Measurements from ENCODE around the gene MRPL3.
"Not testable (repeated sequence)": the region's sequence is repeated elsewhere in the genome, so short reads cannot be mapped to it uniquely, and the experiment has no call there.

MRPL3 gene

DNA sequence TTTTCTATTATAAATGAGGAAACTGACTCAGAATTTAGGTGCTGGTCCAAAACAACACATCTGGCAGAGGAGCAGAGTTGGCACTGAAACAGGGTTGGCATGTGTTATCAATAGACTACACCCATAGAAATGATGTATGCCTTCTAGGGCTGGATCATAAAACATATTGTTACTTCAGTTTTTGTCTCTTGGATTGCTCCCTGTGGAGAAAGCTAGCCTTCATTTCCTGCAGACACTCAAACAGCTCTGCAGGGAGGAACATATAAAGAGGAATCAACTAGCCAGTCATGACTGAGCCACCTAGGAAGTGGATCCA, 507 bp upstream of the MRPL3 start:
- H3K36me3 ChIP-seq (ENCODE audit: control insufficient read depth, insufficient read depth, low read length) = peaks cover 13% of the 10 kb centered on the region
- peaks cover 35% of the 10 kb centered on the region for H3K27me3 ChIP-seq (ENCODE audit: control insufficient read depth, insufficient read depth, low read length, poor library complexity, severe bottlenecking)
- H3K9me3 ChIP-seq (ENCODE audit: control insufficient read depth, low read length) = no peaks in the 10 kb centered on the region
- peaks cover 8% of the 10 kb centered on the region for H3K4me1 ChIP-seq (ENCODE audit: control insufficient read depth, insufficient read depth, low read length)
- no peak overlapping the region for H3K27ac ChIP-seq (ENCODE audit: insufficient read depth, low read depth, low read length, poor library complexity, severe bottlenecking)
- peak overlapping the region; percentile 98 for H3K4me3 ChIP-seq (ENCODE audit: insufficient read depth, low read depth, low read length)

- Histone ChIP-seq H3K27ac (ENCODE audit: insufficient read depth, low read depth, low read length, poor library complexity, severe bottlenecking) (no peak overlapping the region), H3K36me3 (ENCODE audit: control insufficient read depth, insufficient read depth, low read length) (peaks cover 18% of the 10 kb centered on the region), H3K4me3 (ENCODE audit: insufficient read depth, low read depth, low read length) (peak overlapping the region; percentile 98), H3K9me3 (ENCODE audit: control insufficient read depth, low read length) (no peaks in the 10 kb centered on the region), H3K27me3 (ENCODE audit: control insufficient read depth, insufficient read depth, low read length, poor library complexity, severe bottlenecking) (peaks cover 25% of the 10 kb centered on the region), H3K4me1 (ENCODE audit: control insufficient read depth, insufficient read depth, low read length) (peaks cover 8% of the 10 kb centered on the region)
- 32 to 50% methylated on average over 2 of the region's 2 CpGs for WGBS, 2 experiments
These were observed 822 bp downstream of the MRPL3 start for GRCh38 chr3:131501949-131502348.

- peaks cover 6% of the 10 kb centered on the region for H3K4me1 ChIP-seq (ENCODE audit: control insufficient read depth, insufficient read depth, low read length)
- no peak overlapping the region for H3K4me3 ChIP-seq (ENCODE audit: insufficient read depth, low read depth, low read length)
- no peak overlapping the region for H3K27ac ChIP-seq (ENCODE audit: insufficient read depth, low read depth, low read length, poor library complexity, severe bottlenecking)
- H3K36me3 ChIP-seq (ENCODE audit: control insufficient read depth, insufficient read depth, low read length) = peaks cover 22% of the 10 kb centered on the region
- no peaks in the 10 kb centered on the region for H3K27me3 ChIP-seq (ENCODE audit: control insufficient read depth, insufficient read depth, low read length, poor library complexity, severe bottlenecking)
- no peaks in the 10 kb centered on the region for H3K9me3 ChIP-seq (ENCODE audit: control insufficient read depth, low read length)
- WGBS, 2 experiments = no CpG with 5 or more reads among the region's 1 CpG
These were observed 8.1 kb downstream of the MRPL3 start for GRCh38 chr3:131494706-131495105.

- no peak overlapping the region for H3K27ac ChIP-seq (ENCODE audit: insufficient read depth, low read depth, low read length, poor library complexity, severe bottlenecking)
- peaks cover 6% of the 10 kb centered on the region for H3K4me1 ChIP-seq (ENCODE audit: control insufficient read depth, insufficient read depth, low read length)
- WGBS, 2 experiments = 91 to 94% methylated on average over 2 of the region's 2 CpGs
- peaks cover 19% of the 10 kb centered on the region for H3K36me3 ChIP-seq (ENCODE audit: control insufficient read depth, insufficient read depth, low read length)
- H3K9me3 ChIP-seq (ENCODE audit: control insufficient read depth, low read length) = no peaks in the 10 kb centered on the region
- H3K4me3 ChIP-seq (ENCODE audit: insufficient read depth, low read depth, low read length) = no peak overlapping the region
- H3K27me3 ChIP-seq (ENCODE audit: control insufficient read depth, insufficient read depth, low read length, poor library complexity, severe bottlenecking) = no peaks in the 10 kb centered on the region
These were observed 11.0 kb downstream of the MRPL3 start for GRCh38 chr3:131491775-131492174.

DNA sequence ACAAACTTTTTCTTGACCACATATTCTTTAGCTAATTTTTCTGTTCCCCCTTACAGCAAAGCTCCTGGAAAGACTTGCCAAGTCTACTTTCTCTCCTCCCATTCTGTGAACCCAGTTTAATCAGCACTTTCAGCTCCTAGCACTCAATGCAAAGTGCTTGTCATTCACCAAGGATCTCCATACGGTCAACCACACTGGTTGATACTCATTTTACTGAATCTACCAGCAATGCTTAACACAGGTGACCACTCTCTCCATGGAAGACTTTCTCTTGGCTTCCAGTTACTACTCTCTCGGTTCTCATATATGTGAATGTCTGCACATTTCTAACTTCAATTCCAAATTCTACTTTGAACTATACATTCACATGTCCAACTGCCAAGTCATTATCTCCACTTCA, 11.7 kb downstream of the MRPL3 start:
- H3K9me3 ChIP-seq (ENCODE audit: control insufficient read depth, low read length) = no peaks in the 10 kb centered on the region
- no peaks in the 10 kb centered on the region for H3K27me3 ChIP-seq (ENCODE audit: control insufficient read depth, insufficient read depth, low read length, poor library complexity, severe bottlenecking)
- H3K27ac ChIP-seq (ENCODE audit: insufficient read depth, low read depth, low read length, poor library complexity, severe bottlenecking) = no peak overlapping the region
- peaks cover 6% of the 10 kb centered on the region for H3K4me1 ChIP-seq (ENCODE audit: control insufficient read depth, insufficient read depth, low read length)
- H3K4me3 ChIP-seq (ENCODE audit: insufficient read depth, low read depth, low read length) = no peak overlapping the region
- WGBS, 2 experiments = 93% methylated on average over 2 of the region's 2 CpGs
- peaks cover 19% of the 10 kb centered on the region for H3K36me3 ChIP-seq (ENCODE audit: control insufficient read depth, insufficient read depth, low read length)

DNA sequence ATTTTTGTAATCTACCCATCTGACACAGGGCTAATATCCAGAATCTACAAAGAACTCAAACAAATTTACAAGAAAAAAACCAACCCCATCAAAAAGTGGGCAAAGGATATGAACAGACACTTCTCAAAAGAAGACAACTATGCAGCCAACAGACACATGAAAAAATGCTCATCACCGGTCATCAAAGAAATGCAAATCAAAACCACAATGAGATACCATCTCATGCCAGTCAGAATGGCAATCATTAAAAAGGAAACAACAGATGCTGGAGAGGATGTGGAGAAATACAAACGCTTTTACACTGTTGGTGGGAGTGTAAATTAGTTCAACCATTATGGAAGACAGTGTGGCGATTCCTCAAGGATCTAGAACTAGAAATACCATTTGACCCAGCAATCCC, 16.2 kb downstream of the MRPL3 start:
- H3K27me3 ChIP-seq (ENCODE audit: control insufficient read depth, insufficient read depth, low read length, poor library complexity, severe bottlenecking); H3K27ac ChIP-seq (ENCODE audit: insufficient read depth, low read depth, low read length, poor library complexity, severe bottlenecking); H3K36me3 ChIP-seq (ENCODE audit: control insufficient read depth, insufficient read depth, low read length); H3K4me3 ChIP-seq (ENCODE audit: insufficient read depth, low read depth, low read length); H3K9me3 ChIP-seq (ENCODE audit: control insufficient read depth, low read length); H3K4me1 ChIP-seq (ENCODE audit: control insufficient read depth, insufficient read depth, low read length): not testable (repeated sequence)
- 97 to 100% methylated on average over 2 of the region's 3 CpGs for WGBS, 2 experiments

- 80% methylated on average over 1 of the region's 1 CpG; no CpG with 5 or more reads in 1 of the 2 experiments for WGBS, 2 experiments
- Histone ChIP-seq H3K4me3 (ENCODE audit: insufficient read depth, low read depth, low read length) (no peak overlapping the region), H3K27me3 (ENCODE audit: control insufficient read depth, insufficient read depth, low read length, poor library complexity, severe bottlenecking) (no peaks in the 10 kb centered on the region), H3K36me3 (ENCODE audit: control insufficient read depth, insufficient read depth, low read length) (peaks cover 8% of the 10 kb centered on the region), H3K4me1 (ENCODE audit: control insufficient read depth, insufficient read depth, low read length) (no peaks in the 10 kb centered on the region), H3K27ac (ENCODE audit: insufficient read depth, low read depth, low read length, poor library complexity, severe bottlenecking) (no peak overlapping the region), H3K9me3 (ENCODE audit: control insufficient read depth, low read length) (no peaks in the 10 kb centered on the region)
These were observed 17.7 kb downstream of the MRPL3 start for GRCh38 chr3:131485119-131485518.

GRCh38 chr3:131484496-131485111, 18.2 kb downstream of the MRPL3 start:
- Histone ChIP-seq H3K36me3 (ENCODE audit: control insufficient read depth, insufficient read depth, low read length) (peaks cover 11% of the 10 kb centered on the region), H3K27me3 (ENCODE audit: control insufficient read depth, insufficient read depth, low read length, poor library complexity, severe bottlenecking) (no peaks in the 10 kb centered on the region), H3K27ac (ENCODE audit: insufficient read depth, low read depth, low read length, poor library complexity, severe bottlenecking) (no peak overlapping the region), H3K9me3 (ENCODE audit: control insufficient read depth, low read length) (no peaks in the 10 kb centered on the region), H3K4me1 (ENCODE audit: control insufficient read depth, insufficient read depth, low read length) (no peaks in the 10 kb centered on the region), H3K4me3 (ENCODE audit: insufficient read depth, low read depth, low read length) (no peak overlapping the region)
- WGBS, 2 experiments = 91 to 92% methylated on average over 2 to 3 of the region's 4 CpGs

DNA sequence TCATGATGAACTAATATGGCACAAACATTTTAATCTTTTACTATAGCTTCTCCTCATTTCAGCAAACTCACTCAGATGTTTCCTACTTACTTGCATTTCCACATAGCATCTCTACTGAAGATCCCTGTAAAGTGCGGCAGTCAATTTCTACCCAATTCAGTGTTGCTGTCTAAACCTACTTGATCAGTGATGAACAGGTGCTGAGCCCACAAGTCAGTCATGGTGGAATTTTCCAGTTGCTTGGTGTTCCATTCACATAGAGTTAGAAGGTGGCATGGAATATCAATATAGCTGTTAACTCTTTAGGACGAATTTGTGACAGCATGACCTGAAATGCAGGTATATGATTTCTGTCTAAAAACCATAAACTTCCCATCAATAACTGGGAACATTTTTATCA, 22.7 kb downstream of the MRPL3 start:
- H3K4me1 ChIP-seq (ENCODE audit: control insufficient read depth, insufficient read depth, low read length) = no peaks in the 10 kb centered on the region
- 89 to 91% methylated on average over 2 of the region's 2 CpGs for WGBS, 2 experiments
- H3K27ac ChIP-seq (ENCODE audit: insufficient read depth, low read depth, low read length, poor library complexity, severe bottlenecking) = no peak overlapping the region
- no peaks in the 10 kb centered on the region for H3K27me3 ChIP-seq (ENCODE audit: control insufficient read depth, insufficient read depth, low read length, poor library complexity, severe bottlenecking)
- no peaks in the 10 kb centered on the region for H3K9me3 ChIP-seq (ENCODE audit: control insufficient read depth, low read length)
- peaks cover 3% of the 10 kb centered on the region for H3K36me3 ChIP-seq (ENCODE audit: control insufficient read depth, insufficient read depth, low read length)
- no peak overlapping the region for H3K4me3 ChIP-seq (ENCODE audit: insufficient read depth, low read depth, low read length)

DNA sequence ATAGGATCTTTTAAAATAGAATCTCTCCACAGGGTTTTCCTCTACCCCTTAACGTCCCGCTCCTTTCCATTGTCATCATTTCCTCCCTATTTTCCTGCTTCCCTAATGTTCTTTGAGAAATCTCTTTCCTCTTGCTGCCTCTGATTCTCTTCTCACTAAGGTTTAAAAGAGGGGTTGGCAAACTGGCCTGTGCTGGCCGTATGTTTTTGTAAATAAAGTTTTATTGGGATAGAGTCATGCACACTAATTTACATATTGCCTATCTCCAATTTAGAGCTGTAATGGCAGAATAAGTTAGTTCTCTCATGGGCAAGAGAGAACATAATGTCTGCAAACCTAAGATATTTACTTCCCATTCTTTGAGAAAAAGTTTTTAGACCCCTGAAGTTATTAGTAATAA, 25.0 kb downstream of the MRPL3 start:
- peaks cover 3% of the 10 kb centered on the region for H3K36me3 ChIP-seq (ENCODE audit: control insufficient read depth, insufficient read depth, low read length)

GRCh38 chr3:131474115-131474514, 28.7 kb downstream of the MRPL3 start:
- Histone ChIP-seq H3K9me3 (ENCODE audit: control insufficient read depth, low read length) (no peaks in the 10 kb centered on the region), H3K4me1 (ENCODE audit: control insufficient read depth, insufficient read depth, low read length) (peaks cover 3% of the 10 kb centered on the region), H3K36me3 (ENCODE audit: control insufficient read depth, insufficient read depth, low read length) (peaks cover 6% of the 10 kb centered on the region), H3K4me3 (ENCODE audit: insufficient read depth, low read depth, low read length) (no peak overlapping the region), H3K27me3 (ENCODE audit: control insufficient read depth, insufficient read depth, low read length, poor library complexity, severe bottlenecking) (no peaks in the 10 kb centered on the region), H3K27ac (ENCODE audit: insufficient read depth, low read depth, low read length, poor library complexity, severe bottlenecking) (no peak overlapping the region)

More for the DNA sequence above, 25.0 kb downstream of the MRPL3 start:
- H3K4me3 ChIP-seq (ENCODE audit: insufficient read depth, low read depth, low read length) = no peak overlapping the region
- peaks cover 3% of the 10 kb centered on the region for H3K4me1 ChIP-seq (ENCODE audit: control insufficient read depth, insufficient read depth, low read length)
- H3K27me3 ChIP-seq (ENCODE audit: control insufficient read depth, insufficient read depth, low read length, poor library complexity, severe bottlenecking) = no peaks in the 10 kb centered on the region
- WGBS, 2 experiments = 85 to 96% methylated on average over 2 of the region's 3 CpGs
- no peaks in the 10 kb centered on the region for H3K9me3 ChIP-seq (ENCODE audit: control insufficient read depth, low read length)
- H3K27ac ChIP-seq (ENCODE audit: insufficient read depth, low read depth, low read length, poor library complexity, severe bottlenecking) = no peak overlapping the region

Data from ectodermal cell (in vitro differentiated cells).